ENCODE measurements around the gene OR10X1. TPM values are rescaled to one million over a fixed set of nuclear protein-coding genes. Genes with fewer than 3 reads are reported as not detected.

Gene OR10X1
- polyA plus RNA-seq (2013, experiment 1 of 2), result not detected
- not detected for polyA plus RNA-seq (2013, experiment 2 of 2)

GRCh38 chr1:158579733-158580132, at the start of gene OR10X1:
TSS of gene OR10X1 (minus strand) at chr1:158579899. CDS start at chr1:158579899, 0 bp downstream.
- Histone ChIP-seq H3K18ac (ENCODE audit: low read depth in 1 of 2, low read length in 2 of 2) (no peak within 1 kb of the TSS), H3K4me2 (ENCODE audit: low read length, poor library complexity, severe bottlenecking) (no peak within 1 kb of the TSS), H3K9ac (ENCODE audit: low read length) (no peak within 1 kb of the TSS), H2BK12ac (ENCODE audit: low read length in 2 of 2) (no peak within 1 kb of the TSS), H3K27ac (ENCODE audit: low read length, poor library complexity, severe bottlenecking) (no peak within 1 kb of the TSS), H3K9me3 (ENCODE audit: control insufficient read depth, low read length) (no peaks in the 10 kb centered on the region), H4K91ac (ENCODE audit: low read length) (no peak within 1 kb of the TSS), H3K79me1 (replicated peaks; ENCODE audit: low read length, poor library complexity, severe bottlenecking) (no peaks in the 10 kb centered on the region), H3K14ac (ENCODE audit: low read length in 2 of 2) (no peak within 1 kb of the TSS), H3K4me1 (ENCODE audit: control insufficient read depth, insufficient read depth, low read depth, low read length) (no peaks in the 10 kb centered on the region), H3K36me3 (ENCODE audit: control insufficient read depth in 1 of 2, insufficient read depth in 2 of 2, low read depth in 1 of 2, low read length in 2 of 2) (no peaks in the 10 kb centered on the region), H3K23ac (ENCODE audit: low read length in 2 of 2) (no peak within 1 kb of the TSS), H2BK15ac (ENCODE audit: low read depth, poor library complexity, severe bottlenecking) (no peak within 1 kb of the TSS), H2AFZ (ENCODE audit: low read depth, low read length) (no peak within 1 kb of the TSS), H2BK5ac (ENCODE audit: low read depth, low read length, poor library complexity, severe bottlenecking) (no peak within 1 kb of the TSS), H4K8ac (ENCODE audit: low read length) (no peak within 1 kb of the TSS), H2BK120ac (ENCODE audit: low read depth, low read length) (no peak within 1 kb of the TSS), H3K27me3 (ENCODE audit: control insufficient read depth in 1 of 2, insufficient read depth in 1 of 2, low read length in 2 of 2) (no peaks in the 10 kb centered on the region), H3K4ac (ENCODE audit: low read depth in 1 of 2, low read length in 2 of 2) (no peak within 1 kb of the TSS), H3K4me3 (ENCODE audit: insufficient read depth in 1 of 2, low read depth in 1 of 2, low read length in 2 of 2) (no peak within 1 kb of the TSS), H2AK5ac (ENCODE audit: low read length, severe bottlenecking) (no peak within 1 kb of the TSS)
- DNase-seq, result no peak
- no CpG with 5 or more reads among the region's 1 CpG for WGBS

GRCh38 chr1:158613764-158614163, 34.1 kb upstream of the OR10X1 start:
- no peaks in the 10 kb centered on the region for H3K4me1 ChIP-seq (ENCODE audit: control insufficient read depth, insufficient read depth, low read depth, low read length)
- H3K9ac ChIP-seq (ENCODE audit: low read length), result no peak overlapping the region
- H2BK15ac ChIP-seq (ENCODE audit: low read depth, poor library complexity, severe bottlenecking), result no peak overlapping the region
- H4K91ac ChIP-seq (ENCODE audit: low read length), result no peak overlapping the region
- no peaks in the 10 kb centered on the region for H3K9me3 ChIP-seq (ENCODE audit: control insufficient read depth, low read length)
- no peak overlapping the region for H2AFZ ChIP-seq (ENCODE audit: low read depth, low read length)
- H3K4me3 ChIP-seq (ENCODE audit: insufficient read depth in 1 of 2, low read depth in 1 of 2, low read length in 2 of 2), result no peak overlapping the region
- no peaks in the 10 kb centered on the region for H3K79me1 ChIP-seq (replicated peaks; ENCODE audit: low read length, poor library complexity, severe bottlenecking)
- no peak overlapping the region for H3K4me2 ChIP-seq (ENCODE audit: low read length, poor library complexity, severe bottlenecking)
- 78% methylated on average over 1 of the region's 3 CpGs for WGBS
- no peak overlapping the region for H4K8ac ChIP-seq (ENCODE audit: low read length)
- no peaks in the 10 kb centered on the region for H3K27me3 ChIP-seq (ENCODE audit: control insufficient read depth in 1 of 2, insufficient read depth in 1 of 2, low read length in 2 of 2)
- H2BK5ac ChIP-seq (ENCODE audit: low read depth, low read length, poor library complexity, severe bottlenecking), result no peak overlapping the region
- no peak overlapping the region for H3K4ac ChIP-seq (ENCODE audit: low read depth in 1 of 2, low read length in 2 of 2)
- H2AK5ac ChIP-seq (ENCODE audit: low read length, severe bottlenecking), result no peak overlapping the region
- H2BK120ac ChIP-seq (ENCODE audit: low read depth, low read length), result no peak overlapping the region
- H2BK12ac ChIP-seq (ENCODE audit: low read length in 2 of 2), result no peak overlapping the region
- H3K27ac ChIP-seq (ENCODE audit: low read length, poor library complexity, severe bottlenecking), result no peak overlapping the region
- H3K14ac ChIP-seq (ENCODE audit: low read length in 2 of 2), result no peak overlapping the region
- no peaks in the 10 kb centered on the region for H3K36me3 ChIP-seq (ENCODE audit: control insufficient read depth in 1 of 2, insufficient read depth in 2 of 2, low read depth in 1 of 2, low read length in 2 of 2)
- DNase-seq, result no peak
- H3K23ac ChIP-seq (ENCODE audit: low read length in 2 of 2), result no peak overlapping the region
- no peak overlapping the region for H3K18ac ChIP-seq (ENCODE audit: low read depth in 1 of 2, low read length in 2 of 2)

- Histone ChIP-seq H2BK15ac (ENCODE audit: low read depth, poor library complexity, severe bottlenecking) (no peak overlapping the region), H3K4me2 (ENCODE audit: low read length, poor library complexity, severe bottlenecking) (no peak overlapping the region), H3K18ac (ENCODE audit: low read depth in 1 of 2, low read length in 2 of 2) (no peak overlapping the region), H2AK5ac (ENCODE audit: low read length, severe bottlenecking) (no peak overlapping the region), H2AFZ (ENCODE audit: low read depth, low read length) (no peak overlapping the region), H3K4me3 (ENCODE audit: insufficient read depth in 1 of 2, low read depth in 1 of 2, low read length in 2 of 2) (no peak overlapping the region), H2BK12ac (ENCODE audit: low read length in 2 of 2) (no peak overlapping the region), H4K8ac (ENCODE audit: low read length) (no peak overlapping the region), H3K14ac (ENCODE audit: low read length in 2 of 2) (no peak overlapping the region), H2BK5ac (ENCODE audit: low read depth, low read length, poor library complexity, severe bottlenecking) (no peak overlapping the region), H4K91ac (ENCODE audit: low read length) (no peak overlapping the region), H3K27me3 (ENCODE audit: control insufficient read depth in 1 of 2, insufficient read depth in 1 of 2, low read length in 2 of 2) (no peaks in the 10 kb centered on the region), H3K9me3 (ENCODE audit: control insufficient read depth, low read length) (no peaks in the 10 kb centered on the region), H3K4me1 (ENCODE audit: control insufficient read depth, insufficient read depth, low read depth, low read length) (no peaks in the 10 kb centered on the region), H3K27ac (ENCODE audit: low read length, poor library complexity, severe bottlenecking) (no peak overlapping the region), H3K9ac (ENCODE audit: low read length) (no peak overlapping the region), H3K4ac (ENCODE audit: low read depth in 1 of 2, low read length in 2 of 2) (no peak overlapping the region), H3K79me1 (replicated peaks; ENCODE audit: low read length, poor library complexity, severe bottlenecking) (no peaks in the 10 kb centered on the region), H3K23ac (ENCODE audit: low read length in 2 of 2) (no peak overlapping the region), H3K36me3 (ENCODE audit: control insufficient read depth in 1 of 2, insufficient read depth in 2 of 2, low read depth in 1 of 2, low read length in 2 of 2) (no peaks in the 10 kb centered on the region), H2BK120ac (ENCODE audit: low read depth, low read length) (no peak overlapping the region)
- WGBS, result 83% methylated on average over 1 of the region's 3 CpGs
- no peak for DNase-seq
Observed at GRCh38 chr1:158611916-158612315, 32.2 kb upstream of the OR10X1 start.

GRCh38 chr1:158607296-158607695, 27.6 kb upstream of the OR10X1 start:
- Histone ChIP-seq H3K4me1 (ENCODE audit: control insufficient read depth, insufficient read depth, low read depth, low read length) (no peaks in the 10 kb centered on the region), H2BK15ac (ENCODE audit: low read depth, poor library complexity, severe bottlenecking) (no peak overlapping the region), H2BK120ac (ENCODE audit: low read depth, low read length) (no peak overlapping the region), H2AFZ (ENCODE audit: low read depth, low read length) (no peak overlapping the region), H2AK5ac (ENCODE audit: low read length, severe bottlenecking) (no peak overlapping the region), H3K4ac (ENCODE audit: low read depth in 1 of 2, low read length in 2 of 2) (no peak overlapping the region), H3K4me3 (ENCODE audit: insufficient read depth in 1 of 2, low read depth in 1 of 2, low read length in 2 of 2) (no peak overlapping the region), H3K9me3 (ENCODE audit: control insufficient read depth, low read length) (no peaks in the 10 kb centered on the region), H4K91ac (ENCODE audit: low read length) (no peak overlapping the region), H3K18ac (ENCODE audit: low read depth in 1 of 2, low read length in 2 of 2) (no peak overlapping the region), H3K36me3 (ENCODE audit: control insufficient read depth in 1 of 2, insufficient read depth in 2 of 2, low read depth in 1 of 2, low read length in 2 of 2) (no peaks in the 10 kb centered on the region), H4K8ac (ENCODE audit: low read length) (no peak overlapping the region), H3K14ac (ENCODE audit: low read length in 2 of 2) (no peak overlapping the region), H2BK12ac (ENCODE audit: low read length in 2 of 2) (no peak overlapping the region), H3K23ac (ENCODE audit: low read length in 2 of 2) (no peak overlapping the region), H3K27me3 (ENCODE audit: control insufficient read depth in 1 of 2, insufficient read depth in 1 of 2, low read length in 2 of 2) (no peaks in the 10 kb centered on the region), H3K9ac (ENCODE audit: low read length) (no peak overlapping the region), H2BK5ac (ENCODE audit: low read depth, low read length, poor library complexity, severe bottlenecking) (no peak overlapping the region), H3K27ac (ENCODE audit: low read length, poor library complexity, severe bottlenecking) (no peak overlapping the region), H3K4me2 (ENCODE audit: low read length, poor library complexity, severe bottlenecking) (no peak overlapping the region), H3K79me1 (replicated peaks; ENCODE audit: low read length, poor library complexity, severe bottlenecking) (no peaks in the 10 kb centered on the region)
- DNase-seq, result no peak
- 36% methylated on average over 1 of the region's 1 CpG for WGBS
